SK-N-SH treated with all-trans-retinoic acid at 6 μM for 48 hours (cell line): ENCODE data around the gene MAN2B1.

Source experiments
- CSDC2 ChIP-seq: fragments of 250-450 bp; sonication (Bioruptor Pico); IDR thresholded peaks from 2 replicates; pipeline ENCODE4 v1.5.0; 2020; ENCODE audit warnings: mild to moderate bottlenecking, moderate library complexity

Gene MAN2B1

DNA sequence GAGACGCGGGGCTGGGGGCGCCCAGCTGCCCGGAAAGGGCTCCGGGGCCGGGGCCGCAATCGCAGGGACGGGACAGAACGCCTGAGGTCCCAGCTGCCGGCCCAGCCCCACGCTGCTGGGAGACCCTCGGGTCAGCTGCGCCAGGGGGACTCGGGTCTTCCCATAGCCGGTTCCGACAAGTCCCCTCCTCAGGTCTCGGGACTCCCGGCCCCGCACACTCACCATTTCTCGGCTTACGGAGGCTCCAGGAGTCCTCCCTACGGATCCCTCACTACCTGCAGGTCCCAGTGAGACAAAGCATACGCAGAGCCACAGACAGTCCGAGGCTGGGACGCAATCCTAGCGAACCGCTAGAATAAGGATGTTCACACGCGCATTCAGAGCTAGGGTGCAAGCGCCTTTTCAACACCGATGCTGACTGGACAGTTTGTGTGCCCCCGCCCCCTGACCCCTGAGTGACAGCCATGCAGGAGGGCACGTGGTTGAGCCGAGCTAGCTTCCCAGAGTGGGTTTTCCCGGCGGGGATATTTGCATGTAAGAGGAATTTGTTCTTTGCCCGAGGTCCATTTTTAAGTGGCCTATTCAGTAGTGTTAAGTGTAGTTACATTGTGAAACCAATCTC is 69.5 kb downstream of the MAN2B1 start (continued):
- TF ChIP-seq CSDC2, result no peak
